Measurements from ENCODE around the gene KRT81. TPM values are rescaled to one million over a fixed set of nuclear protein-coding genes. Genes with fewer than 3 reads are reported as not detected.
"Not testable (repeated sequence)": the region's sequence is repeated elsewhere in the genome, so short reads cannot be mapped to it uniquely, and the experiment has no call there.

Gene KRT81
- total RNA-seq, 4 donors from 2014 or later: not detected

- Histone ChIP-seq H3K9me3 (no peaks in the 10 kb centered on the region), H3K4me3 (no peak overlapping the region), H3K4me1 (peaks cover 0 to 4% of the 10 kb centered on the region in 2 donors), H3K27me3 (peaks cover 0 to 4% of the 10 kb centered on the region in 2 donors), H3K36me3 (no peaks in the 10 kb centered on the region), H3K27ac (no peak overlapping the region)
- TF ChIP-seq POLR2A (IDR thresholded peaks at IDR 0.05) (no peak), CTCF (IDR thresholded peaks at IDR 0.05) (no peak)
- intact Hi-C loops (cut with DNase I; ENCODE audit: low total_unique reads): no loop called here
- no peak for DNase-seq
Observed at GRCh38 chr12:52253391-52254179, 37.7 kb downstream of the KRT81 start.

DNA sequence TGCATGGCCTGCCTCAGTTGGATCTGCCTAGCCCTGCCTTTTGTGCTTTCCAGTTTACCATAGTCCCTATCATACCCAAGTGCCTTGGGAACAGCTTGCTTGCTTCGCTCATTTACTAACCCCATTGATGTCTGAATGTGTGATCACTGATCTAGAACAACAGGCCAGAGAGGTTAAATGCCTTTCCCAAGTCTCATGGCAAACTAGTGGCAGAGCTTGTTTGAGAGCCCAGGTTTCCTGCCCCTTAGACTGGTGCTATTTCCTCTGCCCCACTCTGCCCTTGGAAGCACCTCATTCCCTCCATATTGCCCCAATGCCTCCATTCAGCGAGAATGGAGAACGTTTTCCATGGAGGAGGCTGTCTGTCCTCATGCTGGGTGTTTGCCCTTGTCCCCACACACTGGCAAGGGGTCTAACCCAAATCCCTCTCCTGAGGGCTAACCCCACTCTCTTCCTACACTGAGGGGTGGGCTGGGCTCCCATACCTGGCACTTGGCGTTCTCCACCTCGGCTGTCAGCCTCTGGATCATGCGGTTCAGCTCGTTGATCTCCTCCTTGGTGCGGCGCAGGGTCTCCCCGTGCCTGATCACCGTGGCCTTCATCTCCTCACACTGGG lies 38.5 kb downstream of the KRT81 start:
- intact Hi-C loops (cut with DNase I; ENCODE audit: low total_unique reads): no loop called here
- Histone ChIP-seq H3K9me3 (no peaks in the 10 kb centered on the region), H3K4me3 (no peak overlapping the region), H3K27me3 (no peaks in the 10 kb centered on the region), H3K36me3 (no peaks in the 10 kb centered on the region), H3K27ac (no peak overlapping the region), H3K4me1 (no peaks in the 10 kb centered on the region)
- no peak for DNase-seq
- TF ChIP-seq CTCF (IDR thresholded peaks at IDR 0.05): no peak
- TF ChIP-seq POLR2A (IDR thresholded peaks at IDR 0.05): no peak

GRCh38 chr12:52252175-52252615 lies 39.1 kb downstream of the KRT81 start:
- H3K27me3 ChIP-seq; H3K36me3 ChIP-seq; DNase-seq; H3K27ac ChIP-seq; H3K9me3 ChIP-seq; H3K4me1 ChIP-seq; intact Hi-C loops (cut with DNase I; ENCODE audit: low total_unique reads); H3K4me3 ChIP-seq: not testable (repeated sequence)

DNA sequence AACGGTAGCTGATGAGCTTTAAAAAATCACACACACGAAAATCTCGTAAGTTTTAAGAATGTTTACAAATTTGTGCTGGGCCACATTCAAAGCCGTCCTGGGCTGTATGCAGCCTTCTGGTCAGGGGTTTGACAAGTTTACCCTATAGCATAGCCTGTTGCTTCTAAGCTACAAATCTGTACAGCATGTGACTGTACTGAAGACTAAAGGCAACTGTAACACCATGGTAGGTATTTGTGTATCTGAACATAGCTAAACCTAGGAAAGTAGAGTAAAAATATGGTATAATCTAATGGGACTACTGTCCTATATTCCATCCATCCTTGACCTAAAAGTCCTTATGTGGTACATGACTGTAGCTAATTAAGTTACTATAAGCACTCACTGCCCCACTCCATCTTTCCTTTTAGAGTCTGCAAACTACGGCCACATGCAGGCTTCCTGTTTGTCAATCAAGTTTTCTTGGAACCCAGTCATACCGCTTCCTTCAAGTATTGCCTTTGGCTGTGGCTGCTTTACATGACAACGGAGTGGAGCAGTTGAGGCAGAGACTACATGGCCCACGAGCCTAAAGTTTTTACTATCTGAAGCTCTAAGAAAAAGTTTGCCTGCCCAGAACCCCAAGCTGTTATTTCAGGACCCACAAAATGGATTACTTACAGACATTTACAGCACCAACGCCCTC lies 39.8 kb downstream of the KRT81 start:
- Histone ChIP-seq H3K27ac (no peak overlapping the region), H3K36me3 (no peaks in the 10 kb centered on the region), H3K9me3 (no peaks in the 10 kb centered on the region), H3K4me1 (no peaks in the 10 kb centered on the region), H3K4me3 (no peak overlapping the region), H3K27me3 (no peaks in the 10 kb centered on the region)
- intact Hi-C loops (cut with DNase I; ENCODE audit: low total_unique reads): no loop called here
- TF ChIP-seq POLR2A (IDR thresholded peaks at IDR 0.05) (no peak), CTCF (IDR thresholded peaks at IDR 0.05) (no peak)
- DNase-seq: no peak

- intact Hi-C loops (cut with DNase I; ENCODE audit: low total_unique reads): no loop called here
- no peak for TF ChIP-seq POLR2A (IDR thresholded peaks at IDR 0.05)
- TF ChIP-seq CTCF (IDR thresholded peaks at IDR 0.05): no peak
- H3K4me1 ChIP-seq: no peaks in the 10 kb centered on the region
- H3K9me3 ChIP-seq: no peaks in the 10 kb centered on the region
- H3K27me3 ChIP-seq: no peaks in the 10 kb centered on the region
- no peak for DNase-seq
- no peak overlapping the region for H3K4me3 ChIP-seq
- H3K36me3 ChIP-seq: no peaks in the 10 kb centered on the region
- H3K27ac ChIP-seq: no peak overlapping the region
Observed at GRCh38 chr12:52250048-52250990, 41.0 kb downstream of the KRT81 start.
